C4-2B (cell line): Measurements from ENCODE around the gene GPBAR1.
A peak's percentile ranks its signal among the peaks of the same experiment; 100 is the strongest.

Experiments
- CTCF ChIP-seq: fragments of 450-650 bp; conservative IDR thresholded peaks from 2 replicates; pipeline ENCODE4 v1.5.1; 2017; ENCODE audit warnings: mild to moderate bottlenecking
- ZFX ChIP-seq: fragments of 450-650 bp; IDR thresholded peaks from 2 replicates; pipeline ENCODE4 v1.6.1; 2017

- TF ChIP-seq CTCF (peak; percentile 98), ZFX (peak; percentile 73)
These were observed 31.5 kb downstream of the GPBAR1 start, which contains the start of gene TMBIM1 for GRCh38 chr2:218292048-218293014.
